GM12874 (cell line): ENCODE results near the gene FBRSL1.

Experiments
- CTCF ChIP-seq: IDR thresholded peaks from 2 replicates; pipeline ENCODE4 v1.5.1; 2011; ENCODE audit warnings: low read depth, mild to moderate bottlenecking, control low read depth, low read length, moderate library complexity; ENCODE audit not compliant: insufficient read depth

The FBRSL1 gene

GRCh38 chr12:132485619-132486018 lies 4.3 kb upstream of the FBRSL1 start:
- TF ChIP-seq CTCF, result no peak

- no peak for TF ChIP-seq CTCF
These were observed 3.8 kb upstream of the FBRSL1 start for GRCh38 chr12:132486168-132486567.

- no peak for TF ChIP-seq CTCF
These were observed 3.4 kb upstream of the FBRSL1 start for GRCh38 chr12:132486576-132486975.

- no peak for TF ChIP-seq CTCF
These were observed 2.6 kb upstream of the FBRSL1 start for GRCh38 chr12:132487311-132487741.

GRCh38 chr12:132488127-132489077 lies 1.5 kb upstream of the FBRSL1 start:
- no peak for TF ChIP-seq CTCF

GRCh38 chr12:132489078-132489601 lies 811 bp upstream of the FBRSL1 start:
- no peak for TF ChIP-seq CTCF

- TF ChIP-seq CTCF, result no peak
These were observed 629 bp downstream of the FBRSL1 start for GRCh38 chr12:132490422-132491137.
